Measurements from ENCODE around the gene GSE1. TPM values are rescaled to one million over a fixed set of nuclear protein-coding genes. Genes with fewer than 3 reads are reported as not detected.

Gene GSE1
- polyA plus RNA-seq, 1 donor (not counting 4 experiments of a cell fraction or from before 2014, with no cell fraction given), result 5.0 TPM

- DNase-seq (ENCODE audit: low read depth, low spot score) (no peak), FAIRE-seq (no peak)
- dilution Hi-C loops (cut with MboI; ENCODE audit: extremely low pct_ligation_motif_present, low sequenced_read_pairs), result no loop called here
- H3K4me2 ChIP-seq (ENCODE audit: control insufficient read depth, extremely low read depth, insufficient read depth, low read depth, low read length), result no peak overlapping the region
- H2AFZ ChIP-seq (ENCODE audit: control insufficient read depth, low read length), result no peak overlapping the region
- H3K79me2 ChIP-seq (ENCODE audit: control insufficient read depth, insufficient read depth, low read length), result no peaks in the 10 kb centered on the region
- no peak overlapping the region for H3K4me3 ChIP-seq (ENCODE audit: control insufficient read depth in 2 of 3, extremely low read depth in 1 of 3, insufficient read depth in 2 of 3, low read depth in 1 of 3, low read length in 3 of 3)
- H3K9me1 ChIP-seq (ENCODE audit: control insufficient read depth, extremely low read depth, insufficient read depth, low read length), result no peaks in the 10 kb centered on the region
- no peak for TF ChIP-seq EZH2 (IDR thresholded peaks at IDR 0.05; ENCODE audit: low read length)
- no peak for TF ChIP-seq CTCF (optimal IDR thresholded peaks at IDR 0.05 in 1 of 3, IDR thresholded peaks at IDR 0.05 in 1 of 3, conservative IDR thresholded peaks at IDR 0.05 in 1 of 3; ENCODE audit: extremely low read depth in 1 of 3, insufficient read depth in 2 of 3, low read length in 3 of 3)
- H3K9me3 ChIP-seq (ENCODE audit: control insufficient read depth, low read depth, low read length), result no peaks in the 10 kb centered on the region
- H3K4me1 ChIP-seq (ENCODE audit: control insufficient read depth, extremely low read depth, insufficient read depth, low read length), result no peaks in the 10 kb centered on the region
- peaks cover 6% of the 10 kb centered on the region for H4K20me1 ChIP-seq (ENCODE audit: control insufficient read depth, extremely low read depth, insufficient read depth, low read length)
- H3K9ac ChIP-seq (ENCODE audit: control insufficient read depth, extremely low read depth, insufficient read depth, low read length), result no peak overlapping the region
- peaks cover 16% of the 10 kb centered on the region for H3K27me3 ChIP-seq (ENCODE audit: control insufficient read depth, extremely low read depth, insufficient read depth, low read length)
- no peak overlapping the region for H3K27ac ChIP-seq (ENCODE audit: control insufficient read depth, insufficient read depth, low read length)
- H3K36me3 ChIP-seq (ENCODE audit: control insufficient read depth in 2 of 2, extremely low read depth in 1 of 2, insufficient read depth in 2 of 2, low read length in 2 of 2), result no peaks in the 10 kb centered on the region
These were observed 35.1 kb upstream of the GSE1 start for GRCh38 chr16:85577899-85578598.

GRCh38 chr16:85578599-85578948 lies 34.5 kb upstream of the GSE1 start:
- Histone ChIP-seq H3K79me2 (ENCODE audit: control insufficient read depth, insufficient read depth, low read length) (no peaks in the 10 kb centered on the region), H3K4me3 (ENCODE audit: control insufficient read depth in 2 of 3, extremely low read depth in 1 of 3, insufficient read depth in 2 of 3, low read depth in 1 of 3, low read length in 3 of 3) (no peak overlapping the region), H3K9ac (ENCODE audit: control insufficient read depth, extremely low read depth, insufficient read depth, low read length) (no peak overlapping the region), H3K4me2 (ENCODE audit: control insufficient read depth, extremely low read depth, insufficient read depth, low read depth, low read length) (no peak overlapping the region), H3K9me3 (ENCODE audit: control insufficient read depth, low read depth, low read length) (no peaks in the 10 kb centered on the region), H3K4me1 (ENCODE audit: control insufficient read depth, extremely low read depth, insufficient read depth, low read length) (no peaks in the 10 kb centered on the region), H3K27ac (ENCODE audit: control insufficient read depth, insufficient read depth, low read length) (no peak overlapping the region), H3K27me3 (ENCODE audit: control insufficient read depth, extremely low read depth, insufficient read depth, low read length) (peaks cover 16% of the 10 kb centered on the region), H2AFZ (ENCODE audit: control insufficient read depth, low read length) (no peak overlapping the region), H3K9me1 (ENCODE audit: control insufficient read depth, extremely low read depth, insufficient read depth, low read length) (no peaks in the 10 kb centered on the region), H4K20me1 (ENCODE audit: control insufficient read depth, extremely low read depth, insufficient read depth, low read length) (peaks cover 6% of the 10 kb centered on the region), H3K36me3 (ENCODE audit: control insufficient read depth in 2 of 2, extremely low read depth in 1 of 2, insufficient read depth in 2 of 2, low read length in 2 of 2) (no peaks in the 10 kb centered on the region)
- dilution Hi-C loops (cut with MboI; ENCODE audit: extremely low pct_ligation_motif_present, low sequenced_read_pairs), result no loop called here
- no peak for TF ChIP-seq CTCF (optimal IDR thresholded peaks at IDR 0.05 in 1 of 3, IDR thresholded peaks at IDR 0.05 in 1 of 3, conservative IDR thresholded peaks at IDR 0.05 in 1 of 3; ENCODE audit: extremely low read depth in 1 of 3, insufficient read depth in 2 of 3, low read length in 3 of 3)
- TF ChIP-seq EZH2 (IDR thresholded peaks at IDR 0.05; ENCODE audit: low read length), result no peak
- DNase-seq (ENCODE audit: low read depth, low spot score), result no peak
- FAIRE-seq, result no peak

Measured in keratinocyte (primary cell).